CD14-positive monocyte (primary cell): Measurements from ENCODE around the gene PKNOX2. TPM values are rescaled to one million over a fixed set of nuclear protein-coding genes. Genes with fewer than 3 reads are reported as not detected.

ENCODE experiments used
- DNase-seq, 3 donors: peaks; one replicate each; pipeline ENCODE4 v3.0.0-alpha.2; 2011 to 2022
- H2AFZ ChIP-seq: 2 replicates; pipeline ENCODE4 v1.6.0; 2012; ENCODE audit warnings: mild to moderate bottlenecking, low read depth, low read length, inconsistent platforms; ENCODE audit not compliant: insufficient read depth, poor library complexity, severe bottlenecking
- H3K27ac ChIP-seq, 2 donors: 1 replicate in 1 of 2; 2 replicates in 1 of 2; pipeline ENCODE4 v1.5.1; 2012 to 2013; ENCODE audit warnings: low read length in 2 of 2, control low read depth in 1 of 2, inconsistent platforms in 1 of 2, low read depth in 1 of 2, mild to moderate bottlenecking in 1 of 2
- H3K27me3 ChIP-seq, 2 donors: one replicate each; pipeline versions ENCODE4 v1.6.0 to v1.6.1; 2011 to 2013; ENCODE audit warnings: low read length in 2 of 2; ENCODE audit not compliant: control insufficient read depth in 2 of 2, insufficient read depth in 2 of 2
- H3K36me3 ChIP-seq, 2 donors: replicated peaks in 1 of 2; 1 replicate in 1 of 2; 2 replicates in 1 of 2; pipeline versions ENCODE4 v1.5.1 to v1.6.1; 2012 to 2013; ENCODE audit warnings: low read length in 2 of 2, control low read depth in 1 of 2, inconsistent platforms in 1 of 2, mild to moderate bottlenecking in 1 of 2; ENCODE audit not compliant: insufficient read depth in 2 of 2, control insufficient read depth in 1 of 2
- H3K4me1 ChIP-seq, 2 donors: 1 replicate in 1 of 2; 2 replicates in 1 of 2; pipeline versions ENCODE4 v1.5.1 to v1.6.1; 2012 to 2013; ENCODE audit warnings: low read length in 2 of 2, control low read depth in 1 of 2, inconsistent platforms in 1 of 2, mild to moderate bottlenecking in 1 of 2, moderate library complexity in 1 of 2; ENCODE audit not compliant: insufficient read depth in 2 of 2, control insufficient read depth in 1 of 2
- H3K4me2 ChIP-seq: replicated peaks from 2 replicates; pipeline ENCODE3; 2012; ENCODE audit warnings: low read length, moderate library complexity, mild to moderate bottlenecking; ENCODE audit not compliant: poor library complexity, severe bottlenecking; ENCODE audit errors: extremely low read depth
- H3K4me3 ChIP-seq, 3 experiments: fragments of 200-600 bp in 1 of 3; sonication (generic) in 1 of 3; replicated peaks in 1 of 3; 1 replicate in 2 of 3; 2 replicates in 1 of 3; pipeline ENCODE4 v1.5.1; 2011 to 2013; ENCODE audit warnings: low read length in 3 of 3, mild to moderate bottlenecking in 3 of 3, control low read depth in 2 of 3, low read depth in 2 of 3, inconsistent platforms in 1 of 3, moderate library complexity in 1 of 3
- H3K79me2 ChIP-seq: 2 replicates; pipeline ENCODE4 v1.6.0; 2012; ENCODE audit warnings: mild to moderate bottlenecking, control low read depth, inconsistent platforms, low read length, moderate library complexity; ENCODE audit not compliant: insufficient read depth
- H3K9ac ChIP-seq: 2 replicates; pipeline ENCODE4 v1.6.0; 2017; ENCODE audit warnings: low read length, mild to moderate bottlenecking; ENCODE audit not compliant: insufficient read depth, poor library complexity, severe bottlenecking
- H3K9me3 ChIP-seq, 2 donors: replicated peaks in 1 of 2; 1 replicate in 1 of 2; 2 replicates in 1 of 2; pipeline versions ENCODE4 v1.5.1 to v1.6.1; 2012 to 2013; ENCODE audit warnings: low read length in 2 of 2, control low read depth in 1 of 2; ENCODE audit not compliant: control insufficient read depth in 1 of 2, insufficient read depth in 1 of 2
- H4K20me1 ChIP-seq: 2 replicates; pipeline ENCODE4 v1.6.0; 2012; ENCODE audit warnings: mild to moderate bottlenecking, low read length, control low read depth, moderate library complexity; ENCODE audit not compliant: insufficient read depth
- H3K27ac Mint-ChIP-seq, 7 donors: one replicate each; pipeline ENCODE4 v1.8.0; 2020; ENCODE audit warnings: mild to moderate bottlenecking in 7 of 7, mixed read lengths in 7 of 7, moderate library complexity in 6 of 7, inconsistent platforms in 2 of 7
- H3K27me3 Mint-ChIP-seq, 3 donors: one replicate each; pipeline ENCODE4 v1.8.0; 2021 to 2022; ENCODE audit warnings: low read depth in 3 of 3, mild to moderate bottlenecking in 3 of 3, mixed read lengths in 3 of 3, moderate library complexity in 3 of 3, inconsistent platforms in 1 of 3
- H3K36me3 Mint-ChIP-seq, 2 donors: one replicate each; pipeline ENCODE4 v1.8.0; 2020; ENCODE audit warnings: mixed read lengths in 2 of 2, inconsistent platforms in 1 of 2, mild to moderate bottlenecking in 1 of 2
- H3K4me1 Mint-ChIP-seq: one replicate; pipeline ENCODE4 v1.8.0; 2020; ENCODE audit warnings: mild to moderate bottlenecking, mixed read lengths
- H3K4me3 Mint-ChIP-seq, 2 donors: one replicate each; pipeline ENCODE4 v1.8.0; 2020; ENCODE audit warnings: mild to moderate bottlenecking in 2 of 2, mixed read lengths in 2 of 2, moderate library complexity in 1 of 2
- H3K9me3 Mint-ChIP-seq, 7 donors: one replicate each; pipeline ENCODE4 v1.8.0; 2020 to 2022; ENCODE audit warnings: mixed read lengths in 7 of 7, mild to moderate bottlenecking in 6 of 7, moderate library complexity in 6 of 7, inconsistent platforms in 2 of 7
- WGBS: methylation state at CpG from one replicate; pipeline ENCODE4 v1.1.5; 2013; ENCODE audit warnings: missing lambda C conversion rate; ENCODE audit not compliant: insufficient coverage; 5-methylcytosine and 5-hydroxymethylcytosine counted together
- intact Hi-C, 2 donors: fragments of 100-400 bp; cut with micrococcal nuclease; formaldehyde crosslinking; loops; one replicate each; pipeline versions ENCODE4 v1.15.0 to v1.15.1; 2023
- polyA plus RNA-seq, 3 donors: library from polyadenylated mRNA; depleted of rRNA in 1 of 3; unstranded in 2 of 3; stranded (reverse) in 1 of 3; fragments of 300-500 nt in 2 of 3; fragments of >200 nt in 1 of 3; fragmentation: Illumina TruSeq in 2 of 3; gene quantifications; 1 replicate in 2 of 3; 2 replicates in 1 of 3; pipeline ENCODE4 v1.2.3, GENCODE V29; 2012 to 2021
- TF ChIP-seq, protein P1 (sequence below): fragments of 200-600 bp; IDR thresholded peaks from one replicate; pipeline ENCODE4 v1.8.0; 2022; ENCODE audit warnings: antibody characterized with exemption, mild to moderate bottlenecking

The PKNOX2 gene
- polyA plus RNA-seq, 3 donors = not detected

DNA sequence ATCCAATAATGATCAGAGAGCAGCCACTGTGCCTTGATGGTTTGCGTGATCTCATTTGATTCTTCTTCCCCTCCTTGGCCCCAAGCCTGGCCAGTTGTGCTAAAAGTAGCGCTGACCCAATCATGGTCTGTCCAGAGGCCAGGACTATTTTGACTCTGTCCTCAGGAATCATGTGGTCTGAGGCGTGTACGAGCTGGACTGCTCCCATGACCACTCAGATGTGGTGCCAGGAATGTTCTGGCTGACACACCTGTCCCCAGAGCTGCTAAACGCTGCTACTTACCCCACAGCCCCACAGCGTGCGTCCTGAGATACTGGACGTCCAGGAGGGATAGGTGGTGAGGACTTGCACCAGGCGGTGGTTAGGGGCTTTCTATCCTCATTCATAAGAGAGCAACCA is 261.1 kb downstream of the PKNOX2 start:
- Histone ChIP-seq H3K27ac (no peak overlapping the region), H3K4me3 (no peak overlapping the region), H3K79me2 (no peaks in the 10 kb centered on the region), H3K9ac (no peak overlapping the region), H2AFZ (no peak overlapping the region), H3K36me3 (no peaks in the 10 kb centered on the region), H3K4me1 (no peaks in the 10 kb centered on the region), H3K27me3 (no peaks in the 10 kb centered on the region), H3K9me3 (no peaks in the 10 kb centered on the region), H4K20me1 (no peaks in the 10 kb centered on the region), H3K4me2 (no peak overlapping the region)
- H3K4me1 Mint-ChIP-seq = peaks cover 3% of the 10 kb centered on the region
- H3K27ac Mint-ChIP-seq = no peak overlapping the region
- no peaks in the 10 kb centered on the region for H3K9me3 Mint-ChIP-seq
- WGBS = 96% methylated on average over 4 of the region's 9 CpGs
- no peak overlapping the region for H3K4me3 Mint-ChIP-seq
- no peaks in the 10 kb centered on the region for H3K36me3 Mint-ChIP-seq
- TF ChIP-seq, protein P1, sequence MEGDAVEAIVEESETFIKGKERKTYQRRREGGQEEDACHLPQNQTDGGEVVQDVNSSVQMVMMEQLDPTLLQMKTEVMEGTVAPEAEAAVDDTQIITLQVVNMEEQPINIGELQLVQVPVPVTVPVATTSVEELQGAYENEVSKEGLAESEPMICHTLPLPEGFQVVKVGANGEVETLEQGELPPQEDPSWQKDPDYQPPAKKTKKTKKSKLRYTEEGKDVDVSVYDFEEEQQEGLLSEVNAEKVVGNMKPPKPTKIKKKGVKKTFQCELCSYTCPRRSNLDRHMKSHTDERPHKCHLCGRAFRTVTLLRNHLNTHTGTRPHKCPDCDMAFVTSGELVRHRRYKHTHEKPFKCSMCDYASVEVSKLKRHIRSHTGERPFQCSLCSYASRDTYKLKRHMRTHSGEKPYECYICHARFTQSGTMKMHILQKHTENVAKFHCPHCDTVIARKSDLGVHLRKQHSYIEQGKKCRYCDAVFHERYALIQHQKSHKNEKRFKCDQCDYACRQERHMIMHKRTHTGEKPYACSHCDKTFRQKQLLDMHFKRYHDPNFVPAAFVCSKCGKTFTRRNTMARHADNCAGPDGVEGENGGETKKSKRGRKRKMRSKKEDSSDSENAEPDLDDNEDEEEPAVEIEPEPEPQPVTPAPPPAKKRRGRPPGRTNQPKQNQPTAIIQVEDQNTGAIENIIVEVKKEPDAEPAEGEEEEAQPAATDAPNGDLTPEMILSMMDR = no peak
- no peak for DNase-seq
- H3K27me3 Mint-ChIP-seq = peaks cover 4 to 15% (median 13%) of the 10 kb centered on the region in 3 donors
- intact Hi-C loops = no loop called here

DNA sequence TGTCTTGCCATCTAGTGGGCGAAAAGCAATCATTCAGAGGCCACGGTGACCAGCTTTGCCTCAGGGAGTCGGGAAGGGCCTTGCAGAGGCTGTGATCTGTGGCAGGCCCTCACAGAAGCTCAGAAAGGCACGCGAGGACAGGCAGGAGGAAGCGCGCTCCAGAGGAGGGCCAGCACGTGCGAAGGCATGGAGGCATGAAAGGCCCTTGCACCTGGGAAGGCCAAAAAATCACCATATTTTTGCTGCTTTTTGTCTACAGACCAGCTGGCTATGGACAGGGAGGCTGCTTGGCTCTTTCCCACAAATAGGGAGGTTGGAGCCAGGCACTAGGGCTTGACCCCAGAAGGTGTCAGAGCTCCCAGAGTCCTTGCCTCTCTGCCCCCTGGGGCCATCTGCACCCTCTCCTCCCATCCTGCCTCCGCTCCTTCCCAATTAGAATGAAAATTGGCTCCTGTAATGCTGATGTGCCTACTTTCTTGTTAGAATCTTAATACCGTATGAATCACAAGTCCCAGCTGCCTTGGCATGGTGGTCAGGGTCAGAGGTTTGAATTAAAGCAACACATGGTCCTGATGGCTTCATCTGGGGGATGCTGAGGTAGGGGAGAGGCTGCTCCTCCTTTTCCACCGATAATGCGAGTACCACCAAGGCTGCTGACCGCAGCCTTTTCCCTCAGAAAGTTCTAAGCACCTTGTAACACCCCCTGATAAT is 262.4 kb downstream of the PKNOX2 start:
- H4K20me1 ChIP-seq = no peaks in the 10 kb centered on the region
- no peaks in the 10 kb centered on the region for H3K79me2 ChIP-seq
- H3K4me3 ChIP-seq = no peak overlapping the region
- no peaks in the 10 kb centered on the region for H3K4me1 ChIP-seq
- H3K9me3 ChIP-seq = no peaks in the 10 kb centered on the region
- H3K9ac ChIP-seq = no peak overlapping the region
- DNase-seq = no peak
- no peak overlapping the region for H2AFZ ChIP-seq
- no peaks in the 10 kb centered on the region for H3K36me3 ChIP-seq
- Mint-ChIP-seq H3K27ac (no peak overlapping the region), H3K27me3 (peaks cover 4 to 15% (median 9%) of the 10 kb centered on the region in 3 donors), H3K4me1 (peaks cover 3% of the 10 kb centered on the region), H3K36me3 (no peaks in the 10 kb centered on the region), H3K4me3 (no peak overlapping the region), H3K9me3 (no peaks in the 10 kb centered on the region)
- H3K4me2 ChIP-seq = no peak overlapping the region
- no peaks in the 10 kb centered on the region for H3K27me3 ChIP-seq
- intact Hi-C loops = no loop called here
- TF ChIP-seq, protein P1 = no peak
- H3K27ac ChIP-seq = no peak overlapping the region
- WGBS = 93% methylated on average over 10 of the region's 14 CpGs
